Tibial nerve (tissue), 4 donors: ENCODE data around the gene IPP. TPM values are rescaled to one million over a fixed set of nuclear protein-coding genes. Genes with fewer than 3 reads are reported as not detected.
A peak's percentile ranks its signal among the peaks of the same experiment; 100 is the strongest.

ENCODE experiments used
- DNase-seq, 2 donors: peaks; one replicate each; pipeline ENCODE4 v3.0.0-alpha.2; 2019; ENCODE audit warnings: low spot score in 2 of 2
- H3K27ac ChIP-seq, 4 donors: fragments of 200-600 bp; sonication (generic) in 3 of 4; one replicate each; pipeline ENCODE4 v1.5.1; 2017 to 2019; ENCODE audit warnings: mild to moderate bottlenecking in 1 of 4
- H3K27me3 ChIP-seq, 2 donors: fragments of 200-600 bp; sonication (generic) in 1 of 2; one replicate each; pipeline versions ENCODE4 v1.5.1 to v1.6.0; 2017 to 2019
- H3K36me3 ChIP-seq, 3 donors: fragments of 200-600 bp; sonication (generic); one replicate each; pipeline ENCODE4 v1.5.1; 2018 to 2019
- H3K4me1 ChIP-seq, 4 donors: fragments of 200-600 bp; sonication (generic) in 3 of 4; one replicate each; pipeline ENCODE4 v1.5.1; 2017 to 2019
- H3K4me3 ChIP-seq, 4 donors: fragments of 200-600 bp; sonication (generic) in 3 of 4; one replicate each; pipeline ENCODE4 v1.5.1; 2017 to 2019; ENCODE audit warnings: mild to moderate bottlenecking in 1 of 4, moderate library complexity in 1 of 4
- H3K9me3 ChIP-seq, 4 donors: fragments of 200-600 bp; sonication (generic) in 3 of 4; one replicate each; pipeline ENCODE4 v1.5.1; 2017 to 2019
- EP300 ChIP-seq, 2 donors: sonication (generic); formaldehyde crosslinking; IDR thresholded peaks; one replicate each; pipeline ENCODE4 v1.6.1; 2017; ENCODE audit warnings: antibody characterized with exemption in 2 of 2, mild to moderate bottlenecking in 1 of 2
- POLR2A ChIP-seq, 2 donors: fragments of 450-650 bp; IDR thresholded peaks; one replicate each; pipeline ENCODE4 v1.6.1; 2017; ENCODE audit warnings: antibody characterized with exemption in 2 of 2, mild to moderate bottlenecking in 2 of 2, moderate library complexity in 2 of 2
- WGBS, 2 donors: methylation state at CpG; one replicate each; pipeline ENCODE4 v1.1.5; 2018; 5-methylcytosine and 5-hydroxymethylcytosine counted together
- total RNA-seq, 4 donors: library from RNA; depleted of rRNA; stranded (reverse); fragments of >200 nt; gene quantifications; one replicate each; pipeline ENCODE4 v1.1.0, GENCODE V29; 2016
- TF ChIP-seq, protein P1 (sequence below), 5 experiments: fragments of 200-600 bp in 3 of 5; fragments of 450-650 bp in 2 of 5; sonication (generic) in 3 of 5; IDR thresholded peaks; one replicate each; pipeline ENCODE4 v1.5.1; 2016 to 2019; ENCODE audit warnings: antibody characterized with exemption in 5 of 5, mild to moderate bottlenecking in 3 of 5, moderate library complexity in 2 of 5

Gene IPP
- total RNA-seq, 4 donors from 2014 or later, result 8.4 to 15.3 (median 13.9) TPM

DNA sequence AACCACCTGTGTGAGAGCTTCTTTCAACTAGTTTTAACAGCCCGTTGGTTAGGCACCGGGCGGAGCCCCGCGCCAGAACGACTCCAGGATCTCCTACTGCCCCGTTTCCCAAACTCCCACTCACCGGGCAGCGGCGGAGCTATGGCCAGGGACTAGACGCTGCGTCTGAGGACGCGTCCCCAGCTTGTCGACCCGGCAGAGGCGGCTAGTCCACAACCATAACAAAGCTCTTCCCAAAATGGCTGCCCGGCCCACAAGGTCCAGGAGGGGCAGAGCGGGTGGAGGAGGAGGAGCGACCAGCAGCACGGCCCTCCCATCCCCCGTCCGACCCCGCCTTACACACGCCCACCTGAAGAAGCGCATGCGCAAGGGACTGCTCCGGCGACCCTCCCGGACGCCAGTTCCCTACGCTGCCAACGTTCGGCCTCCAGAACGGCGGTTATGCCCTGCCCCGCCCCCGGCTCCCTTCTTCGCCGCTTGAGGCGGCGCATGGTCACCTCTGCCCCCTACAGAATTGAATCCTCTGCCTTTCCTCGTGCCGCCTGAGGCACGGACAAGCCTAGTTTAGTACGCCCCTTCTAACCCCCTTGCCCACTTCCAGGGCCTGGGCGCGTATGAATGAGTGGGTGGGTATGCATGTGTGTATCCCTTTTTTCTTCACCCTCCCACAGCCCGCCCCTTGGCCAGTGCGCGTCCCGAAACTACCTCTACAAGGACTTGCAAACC lies 64.0 kb downstream of the IPP start, which contains the start of gene GPBP1L1:
TSS of gene GPBP1L1 (minus strand) at position 246 of the 726 bp plus-strand sequence. CDS start 27,446 bp downstream, outside the sequence.
- peak within 1 kb of the TSS; percentile 95 to 99 (median 97) for H3K27ac ChIP-seq
- H3K4me3 ChIP-seq, result peak within 1 kb of the TSS; percentile 75 to 94 (median 89)
- H3K9me3 ChIP-seq, result no peaks in the 10 kb centered on the region
- peak; percentile 9 to 85 for TF ChIP-seq POLR2A (IDR thresholded peaks at IDR 0.05)
- TF ChIP-seq EP300 (IDR thresholded peaks at IDR 0.05), result peak; percentile 9 to 94
- TF ChIP-seq, protein P1, sequence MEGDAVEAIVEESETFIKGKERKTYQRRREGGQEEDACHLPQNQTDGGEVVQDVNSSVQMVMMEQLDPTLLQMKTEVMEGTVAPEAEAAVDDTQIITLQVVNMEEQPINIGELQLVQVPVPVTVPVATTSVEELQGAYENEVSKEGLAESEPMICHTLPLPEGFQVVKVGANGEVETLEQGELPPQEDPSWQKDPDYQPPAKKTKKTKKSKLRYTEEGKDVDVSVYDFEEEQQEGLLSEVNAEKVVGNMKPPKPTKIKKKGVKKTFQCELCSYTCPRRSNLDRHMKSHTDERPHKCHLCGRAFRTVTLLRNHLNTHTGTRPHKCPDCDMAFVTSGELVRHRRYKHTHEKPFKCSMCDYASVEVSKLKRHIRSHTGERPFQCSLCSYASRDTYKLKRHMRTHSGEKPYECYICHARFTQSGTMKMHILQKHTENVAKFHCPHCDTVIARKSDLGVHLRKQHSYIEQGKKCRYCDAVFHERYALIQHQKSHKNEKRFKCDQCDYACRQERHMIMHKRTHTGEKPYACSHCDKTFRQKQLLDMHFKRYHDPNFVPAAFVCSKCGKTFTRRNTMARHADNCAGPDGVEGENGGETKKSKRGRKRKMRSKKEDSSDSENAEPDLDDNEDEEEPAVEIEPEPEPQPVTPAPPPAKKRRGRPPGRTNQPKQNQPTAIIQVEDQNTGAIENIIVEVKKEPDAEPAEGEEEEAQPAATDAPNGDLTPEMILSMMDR (IDR thresholded peaks at IDR 0.05), result peak in 1 of 5 experiments; percentile 29
- peak; percentile 92 to 95 for DNase-seq
- H3K27me3 ChIP-seq, result no peaks in the 10 kb centered on the region
- 0% methylated on average over 33 to 43 of the region's 52 CpGs for WGBS, 2 donors
- peaks cover 0 to 8% (median 0%) of the 10 kb centered on the region in 3 donors for H3K36me3 ChIP-seq
- H3K4me1 ChIP-seq, result peaks cover 3 to 55% (median 13%) of the 10 kb centered on the region in 4 donors

DNA sequence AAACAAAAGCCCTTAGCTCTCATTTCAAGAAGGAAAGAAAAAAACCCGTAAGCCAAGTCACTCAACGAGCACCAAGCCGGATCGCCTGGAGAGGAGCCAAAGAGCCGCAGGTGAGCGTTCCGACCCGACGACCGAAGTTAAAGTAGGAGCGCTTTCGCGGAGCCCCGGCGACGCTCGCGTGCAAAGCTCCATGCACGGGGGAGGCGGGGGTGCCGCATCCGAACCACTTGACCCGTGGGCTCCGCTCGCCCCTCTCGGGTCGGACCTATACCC lies 64.5 kb downstream of the IPP start:
- H3K27me3 ChIP-seq, result no peaks in the 10 kb centered on the region
- H3K36me3 ChIP-seq, result peaks cover 0 to 3% (median 0%) of the 10 kb centered on the region in 3 donors
- no peak for TF ChIP-seq POLR2A (IDR thresholded peaks at IDR 0.05)
- TF ChIP-seq, protein P1 (IDR thresholded peaks at IDR 0.05), result no peak
- TF ChIP-seq EP300 (IDR thresholded peaks at IDR 0.05), result no peak
- H3K4me3 ChIP-seq, result peak overlapping the region; percentile 75 to 94 (median 89)
- DNase-seq, result peak; percentile 49 to 52
- WGBS, 2 donors, result 0 to 1% methylated on average over 25 to 27 of the region's 27 CpGs
- peak overlapping the region; percentile 95 to 99 (median 97) for H3K27ac ChIP-seq
- H3K9me3 ChIP-seq, result no peaks in the 10 kb centered on the region
- peaks cover 3 to 60% (median 15%) of the 10 kb centered on the region in 4 donors for H3K4me1 ChIP-seq

DNA sequence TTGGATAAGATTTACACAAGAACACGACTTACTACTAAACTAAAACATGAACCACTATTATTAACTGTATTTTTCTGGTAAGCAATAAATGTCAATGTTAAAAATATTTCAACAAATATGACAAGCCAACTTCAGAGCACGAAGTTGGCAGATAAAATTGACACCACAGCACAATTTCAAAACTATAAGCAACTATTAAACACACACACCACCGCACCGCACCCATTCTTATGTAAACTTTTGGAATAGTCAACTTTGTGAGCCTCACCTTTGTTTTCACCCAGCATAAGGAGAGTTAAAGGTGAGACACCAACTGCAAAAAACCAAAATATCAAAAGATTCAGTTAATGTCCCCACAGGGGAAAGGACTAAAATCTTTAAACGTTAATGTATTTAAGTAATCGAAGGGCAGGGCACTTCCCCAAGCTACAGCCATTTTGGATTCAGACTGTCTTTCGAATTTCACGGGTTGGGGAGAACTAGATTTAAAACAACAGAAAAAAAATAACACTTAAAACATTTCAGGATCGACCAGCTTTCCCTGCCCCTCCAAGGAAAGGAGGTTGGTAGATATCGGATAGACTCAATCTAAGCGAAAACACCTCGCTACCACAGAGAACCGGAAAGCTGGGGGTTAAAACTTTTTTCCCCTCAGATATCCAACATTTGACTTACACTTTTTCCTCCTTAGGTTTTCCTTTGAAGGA lies 65.0 kb downstream of the IPP start:
- Histone ChIP-seq H3K4me1 (peaks cover 4 to 65% (median 16%) of the 10 kb centered on the region in 4 donors), H3K27me3 (no peaks in the 10 kb centered on the region), H3K4me3 (peak overlapping the region; percentile 75 to 94 (median 89)), H3K36me3 (no peaks in the 10 kb centered on the region), H3K9me3 (no peaks in the 10 kb centered on the region), H3K27ac (peak overlapping the region; percentile 95 to 99 (median 97))
- 1% methylated on average over 13 of the region's 13 CpGs for WGBS, 2 donors
- peak in 1 of 2 donors; percentile 6 for DNase-seq
- TF ChIP-seq, protein P1 (IDR thresholded peaks at IDR 0.05), result no peak
- TF ChIP-seq POLR2A (IDR thresholded peaks at IDR 0.05) (no peak), EP300 (IDR thresholded peaks at IDR 0.05) (no peak)

DNA sequence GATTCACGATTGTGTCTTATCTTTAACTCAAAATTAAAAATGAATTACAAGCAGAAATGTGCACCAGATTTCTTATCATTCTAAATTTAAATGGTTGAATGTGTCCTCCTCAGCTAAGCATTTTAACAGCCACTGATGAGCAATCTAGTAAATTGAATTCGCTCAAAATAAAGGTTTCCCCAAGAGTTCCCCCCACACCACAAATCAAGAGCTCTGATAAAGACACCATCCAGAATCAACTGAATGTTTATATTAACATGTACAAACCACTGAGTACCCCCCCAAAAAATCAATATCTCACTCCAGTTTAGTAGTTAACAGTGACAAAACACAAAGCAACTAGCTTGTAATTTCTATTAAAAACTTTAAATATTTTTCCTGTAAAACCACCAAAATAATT lies 66.1 kb downstream of the IPP start:
- Histone ChIP-seq H3K27ac (no peak overlapping the region), H3K4me1 (peaks cover 6 to 66% (median 25%) of the 10 kb centered on the region in 4 donors), H3K9me3 (no peaks in the 10 kb centered on the region), H3K27me3 (no peaks in the 10 kb centered on the region), H3K4me3 (peak overlapping the region in 2 of 4 donors; percentile 75 to 94), H3K36me3 (no peaks in the 10 kb centered on the region)
- TF ChIP-seq EP300 (IDR thresholded peaks at IDR 0.05) (no peak), POLR2A (IDR thresholded peaks at IDR 0.05) (no peak)
- TF ChIP-seq, protein P1 (IDR thresholded peaks at IDR 0.05), result no peak
- 45 to 52% methylated on average over 2 of the region's 2 CpGs for WGBS, 2 donors
- DNase-seq, result no peak

DNA sequence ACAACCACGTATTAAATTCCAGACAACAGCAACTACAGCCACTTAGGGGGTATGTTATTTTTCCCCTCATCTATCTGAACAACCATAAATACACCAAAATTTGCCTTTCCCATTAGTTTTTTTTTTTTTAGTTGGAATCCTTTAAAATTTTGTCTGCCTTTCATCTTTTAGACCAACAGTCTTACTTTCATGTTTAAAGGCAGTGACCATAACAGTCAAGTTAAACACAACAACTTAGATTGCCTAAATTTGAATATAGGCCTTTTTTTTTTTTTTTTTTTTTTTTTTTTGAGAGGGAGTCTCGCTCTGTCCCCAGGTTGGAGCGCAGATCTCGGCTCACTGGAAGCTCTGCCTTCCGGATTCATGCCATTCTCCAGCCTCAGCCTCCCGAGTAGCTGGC lies 67.5 kb downstream of the IPP start:
- H3K4me3 ChIP-seq, result no peak overlapping the region

More for the DNA sequence above, 67.5 kb downstream of the IPP start:
- WGBS, 2 donors, result 83 to 90% methylated on average over 6 of the region's 6 CpGs
- Histone ChIP-seq H3K27ac (no peak overlapping the region), H3K27me3 (no peaks in the 10 kb centered on the region), H3K4me1 (peaks cover 6 to 70% (median 33%) of the 10 kb centered on the region in 4 donors), H3K9me3 (no peaks in the 10 kb centered on the region), H3K36me3 (no peaks in the 10 kb centered on the region)
- TF ChIP-seq, protein P1 (IDR thresholded peaks at IDR 0.05), result no peak
- no peak for TF ChIP-seq EP300 (IDR thresholded peaks at IDR 0.05)
- TF ChIP-seq POLR2A (IDR thresholded peaks at IDR 0.05), result no peak
- DNase-seq, result no peak
